ENCODE measurements around the gene SV2C.

DNA sequence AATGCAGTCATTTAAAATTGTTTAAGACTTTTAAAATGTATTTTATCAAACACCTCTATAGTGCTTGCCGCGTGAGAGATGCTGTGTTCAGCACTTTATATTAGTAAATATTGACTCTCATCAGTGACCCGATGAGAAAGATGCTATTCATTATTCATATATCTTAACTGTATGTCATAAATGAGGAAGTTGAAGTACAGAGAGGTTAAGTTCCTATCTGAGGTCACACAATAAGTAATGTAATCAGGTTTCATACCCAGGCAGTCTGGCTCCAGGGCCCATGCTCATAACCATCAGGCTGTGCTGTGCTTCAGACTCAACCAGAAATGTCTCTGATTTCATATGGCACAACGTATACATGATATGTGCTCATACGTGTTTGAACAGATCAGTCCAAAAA lies 119.0 kb downstream of the SV2C start:
- TF ChIP-seq, protein P1, sequence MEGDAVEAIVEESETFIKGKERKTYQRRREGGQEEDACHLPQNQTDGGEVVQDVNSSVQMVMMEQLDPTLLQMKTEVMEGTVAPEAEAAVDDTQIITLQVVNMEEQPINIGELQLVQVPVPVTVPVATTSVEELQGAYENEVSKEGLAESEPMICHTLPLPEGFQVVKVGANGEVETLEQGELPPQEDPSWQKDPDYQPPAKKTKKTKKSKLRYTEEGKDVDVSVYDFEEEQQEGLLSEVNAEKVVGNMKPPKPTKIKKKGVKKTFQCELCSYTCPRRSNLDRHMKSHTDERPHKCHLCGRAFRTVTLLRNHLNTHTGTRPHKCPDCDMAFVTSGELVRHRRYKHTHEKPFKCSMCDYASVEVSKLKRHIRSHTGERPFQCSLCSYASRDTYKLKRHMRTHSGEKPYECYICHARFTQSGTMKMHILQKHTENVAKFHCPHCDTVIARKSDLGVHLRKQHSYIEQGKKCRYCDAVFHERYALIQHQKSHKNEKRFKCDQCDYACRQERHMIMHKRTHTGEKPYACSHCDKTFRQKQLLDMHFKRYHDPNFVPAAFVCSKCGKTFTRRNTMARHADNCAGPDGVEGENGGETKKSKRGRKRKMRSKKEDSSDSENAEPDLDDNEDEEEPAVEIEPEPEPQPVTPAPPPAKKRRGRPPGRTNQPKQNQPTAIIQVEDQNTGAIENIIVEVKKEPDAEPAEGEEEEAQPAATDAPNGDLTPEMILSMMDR (IDR thresholded peaks at IDR 0.05), result no peak
- TF ChIP-seq POLR2AphosphoS5 (IDR thresholded peaks at IDR 0.05; ENCODE audit: insufficient read depth in 1 of 2, low read depth in 1 of 2), result no peak

All from vagina (tissue), 2 donors.